ENCODE results near the gene PAK5.

PAK5 gene

DNA sequence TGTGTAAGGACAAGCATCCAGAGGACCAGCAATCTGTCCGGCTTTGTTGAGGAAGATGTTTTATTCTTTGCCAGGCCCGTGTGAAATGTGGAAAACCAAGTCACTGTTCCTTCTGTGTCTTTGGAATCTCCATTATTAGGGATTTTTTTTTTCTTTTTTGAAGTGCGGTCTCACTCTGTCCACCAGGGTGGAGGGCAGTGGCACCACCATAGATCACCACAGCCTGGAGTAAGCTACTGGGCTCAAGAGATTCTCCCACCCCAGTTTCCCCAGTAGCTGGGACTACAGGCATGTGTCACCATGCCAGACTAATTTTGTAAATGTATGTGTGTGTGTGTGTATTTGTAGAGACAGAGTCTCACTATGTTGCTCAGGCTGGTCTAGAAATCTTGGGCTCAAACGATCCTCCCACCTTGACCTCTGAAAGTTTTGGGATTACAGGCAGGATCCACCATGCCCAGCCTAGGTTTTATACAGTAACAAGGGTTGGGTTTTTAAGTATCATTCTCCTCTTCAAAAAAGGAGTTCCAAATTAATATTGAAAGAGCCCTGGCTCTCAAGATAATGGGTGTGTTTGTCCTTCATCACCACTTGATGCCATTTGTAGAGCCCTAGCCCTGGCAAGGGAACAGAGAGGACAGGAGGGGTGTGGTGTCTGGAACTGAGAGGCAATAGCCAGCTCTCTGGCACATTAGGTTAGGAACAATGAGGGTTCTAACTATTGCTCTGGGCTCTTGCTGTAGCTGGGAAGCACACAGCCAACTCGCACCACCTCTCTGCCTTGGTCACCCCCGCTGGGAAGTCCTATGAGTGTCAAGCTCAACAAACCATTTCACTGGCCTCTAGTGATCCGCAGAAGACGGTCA is 321.3 kb downstream of the PAK5 start:
- DNase-seq (ENCODE audit: low spot score): no peak

DNA sequence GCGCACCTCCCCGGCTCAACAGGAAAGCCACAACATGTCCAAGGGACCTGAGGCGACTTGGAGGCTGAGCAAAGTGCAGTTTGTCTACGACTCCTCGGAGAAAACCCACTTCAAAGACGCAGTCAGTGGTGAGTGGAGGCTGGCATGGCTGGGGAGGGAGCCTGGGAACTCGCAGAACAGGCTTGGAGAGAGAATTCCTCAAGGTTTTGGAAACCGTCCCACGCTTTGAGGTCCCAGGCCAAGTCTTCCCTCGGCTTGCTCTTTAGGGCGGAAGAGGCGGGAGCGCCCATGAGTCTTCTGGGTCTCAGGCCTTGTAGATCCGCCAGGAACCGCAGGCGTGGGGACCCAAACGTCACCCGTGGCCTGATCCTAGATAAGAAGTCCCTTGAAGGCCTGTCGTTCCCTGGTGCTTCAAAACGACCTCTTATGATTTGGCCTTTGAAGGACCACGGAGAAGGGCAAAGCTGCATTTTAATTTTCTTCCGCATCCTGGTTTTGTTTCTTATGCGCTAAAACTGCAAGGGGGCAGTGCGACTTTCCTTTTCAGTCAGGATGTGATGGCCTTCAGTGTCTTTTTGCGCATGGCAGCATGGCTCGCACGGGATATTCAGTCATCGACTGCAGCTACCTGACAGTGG is 322.5 kb downstream of the PAK5 start:
- DNase-seq (ENCODE audit: low spot score): no peak

GRCh38 chr20:9515741-9516233 is 323.1 kb downstream of the PAK5 start:
- DNase-seq (ENCODE audit: low spot score): no peak

DNA sequence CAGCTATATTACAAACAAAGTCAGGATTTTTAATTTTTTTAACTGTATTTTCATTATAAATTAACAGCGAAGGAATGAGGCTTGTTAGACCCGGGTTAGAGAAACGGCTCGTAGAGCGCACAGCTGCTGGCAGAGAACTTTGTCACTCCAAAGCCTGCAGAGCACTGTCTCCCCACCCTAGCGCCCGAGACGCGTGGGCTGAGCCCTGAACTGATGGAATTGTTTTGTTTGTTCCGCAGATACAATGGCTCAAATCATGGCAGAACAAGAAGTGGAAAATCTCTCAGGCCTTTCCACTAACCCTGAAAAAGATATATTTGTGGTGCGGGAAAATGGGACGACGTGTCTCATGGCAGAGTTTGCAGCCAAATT is 323.7 kb downstream of the PAK5 start:
- no peak for DNase-seq (ENCODE audit: low spot score)

DNA sequence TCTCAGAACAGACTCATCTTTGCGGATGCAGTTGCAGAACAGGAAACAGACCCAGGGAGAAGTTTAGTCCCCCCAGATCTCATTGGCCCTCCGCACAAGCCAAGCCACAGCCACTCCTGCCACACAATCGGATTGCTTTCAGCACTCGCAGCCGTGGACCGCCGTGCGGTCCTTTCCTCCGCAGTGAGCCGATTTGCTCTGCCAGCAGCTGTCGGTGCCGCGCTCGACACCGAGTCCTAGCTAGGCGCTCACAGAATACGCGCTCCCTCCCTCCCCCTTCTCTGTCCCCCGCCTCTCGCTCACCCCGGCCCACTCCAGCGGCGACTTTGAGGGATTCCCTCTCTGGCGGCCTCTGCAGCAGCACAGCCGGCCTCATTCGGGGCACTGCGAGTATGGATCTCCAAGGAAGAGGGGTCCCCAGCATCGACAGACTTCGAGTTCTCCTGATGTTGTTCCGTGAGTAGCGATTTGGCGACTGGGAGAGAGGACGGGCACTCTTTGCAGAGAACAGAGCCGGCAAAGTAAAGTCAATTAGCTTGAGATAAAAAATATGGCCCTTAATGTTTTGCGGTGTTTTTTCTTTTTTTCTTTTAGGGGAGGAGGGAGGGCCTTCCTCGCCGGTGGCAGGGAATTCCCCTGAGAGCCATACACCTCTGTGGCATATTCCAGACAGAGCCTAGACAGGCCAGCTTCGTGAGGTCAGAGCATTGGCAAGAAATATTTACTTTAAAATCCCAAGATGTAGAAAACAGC is 324.2 kb downstream of the PAK5 start, which contains the start of gene LAMP5:
Gene LAMP5 (plus strand): TSS at position 130 of the 753 bp plus-strand sequence. CDS start 263 bp downstream, at position 393.
- no peak for DNase-seq (ENCODE audit: low spot score)

GRCh38 chr20:9514072-9514460 is 324.8 kb downstream of the PAK5 start:
- no peak for DNase-seq (ENCODE audit: low spot score)

GRCh38 chr20:9510911-9511310 is 328.0 kb downstream of the PAK5 start:
- no peak for DNase-seq (ENCODE audit: low spot score)

DNA sequence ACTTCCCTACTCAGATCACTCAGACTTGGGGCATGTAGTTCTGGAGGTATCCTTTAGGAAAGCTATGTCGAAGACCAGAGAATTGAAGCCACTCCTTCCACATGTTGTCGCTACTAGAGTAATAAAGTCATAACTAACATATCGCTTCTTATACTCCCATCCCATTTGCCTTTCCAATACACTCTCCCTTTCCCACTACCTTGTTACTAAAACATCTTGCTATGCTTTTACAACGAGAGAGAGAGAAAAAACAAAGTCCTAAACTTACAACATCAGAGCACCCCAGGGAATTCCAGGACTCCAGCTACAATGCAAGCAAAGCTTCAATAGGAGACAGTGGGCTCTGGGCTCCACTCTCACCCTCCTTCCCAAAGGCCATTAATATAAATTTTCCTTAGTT is 329.6 kb downstream of the PAK5 start:
- DNase-seq (ENCODE audit: low spot score): no peak

DNA sequence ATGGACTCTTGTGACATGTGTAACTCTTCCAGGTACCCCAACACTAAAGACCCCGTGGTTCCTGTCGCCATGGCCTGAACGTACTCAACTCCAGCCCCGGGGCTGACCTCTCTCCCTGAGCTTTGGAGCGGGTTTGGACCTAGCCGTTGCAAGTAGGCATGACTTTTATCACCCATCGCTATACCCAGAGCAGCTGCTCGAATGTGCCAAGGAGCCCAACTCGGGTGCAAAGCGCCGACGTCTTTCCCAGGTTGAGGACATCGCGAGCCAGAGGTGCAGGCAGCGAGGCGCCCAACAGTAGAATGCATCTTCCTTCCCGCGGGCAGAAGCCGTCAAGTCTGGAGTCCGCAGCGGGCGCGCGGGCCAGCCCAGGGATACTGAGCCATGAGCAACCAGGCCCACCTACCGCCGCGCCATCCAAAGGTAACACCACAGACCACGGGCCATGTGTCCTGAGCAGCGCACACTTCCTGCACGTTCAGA is 330.1 kb downstream of the PAK5 start:
- DNase-seq (ENCODE audit: low spot score): no peak

GRCh38 chr20:9508240-9508661 is 330.6 kb downstream of the PAK5 start:
- DNase-seq (ENCODE audit: low spot score): no peak

DNA sequence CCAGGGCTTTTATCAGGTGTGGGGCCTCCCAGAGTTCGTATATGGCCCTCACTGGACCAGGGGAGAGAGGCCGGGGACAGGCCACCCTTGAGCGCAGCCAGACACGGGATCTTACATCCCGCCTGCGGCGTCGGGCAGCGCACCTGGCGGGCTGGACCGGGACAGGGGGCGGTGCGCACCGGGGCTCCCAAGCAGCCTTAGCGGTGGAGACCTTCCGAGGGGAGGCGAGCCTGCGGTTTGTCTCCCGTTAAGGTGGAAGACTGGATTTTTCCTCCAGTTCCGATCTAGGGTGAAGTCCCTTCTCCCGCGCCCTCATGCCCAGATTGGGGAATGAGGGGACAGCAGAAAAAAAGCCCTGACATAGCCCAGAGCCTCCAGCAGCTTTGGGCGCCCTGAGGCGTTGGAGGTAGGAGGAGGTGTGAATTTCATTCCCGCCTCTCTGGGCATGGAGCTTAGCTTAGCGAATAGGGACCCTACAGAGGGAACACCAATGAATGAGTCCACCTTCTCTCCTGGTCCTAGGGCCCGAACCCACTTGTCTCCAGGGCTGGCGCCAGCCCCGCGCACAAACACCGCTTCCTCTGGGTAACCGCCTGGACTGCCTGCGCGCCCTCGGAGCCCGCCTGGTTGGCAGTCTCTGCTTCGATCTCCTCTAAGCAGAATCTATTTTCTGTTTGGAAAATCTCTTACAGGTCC is 331.2 kb downstream of the PAK5 start:
- DNase-seq (ENCODE audit: low spot score): no peak

DNA sequence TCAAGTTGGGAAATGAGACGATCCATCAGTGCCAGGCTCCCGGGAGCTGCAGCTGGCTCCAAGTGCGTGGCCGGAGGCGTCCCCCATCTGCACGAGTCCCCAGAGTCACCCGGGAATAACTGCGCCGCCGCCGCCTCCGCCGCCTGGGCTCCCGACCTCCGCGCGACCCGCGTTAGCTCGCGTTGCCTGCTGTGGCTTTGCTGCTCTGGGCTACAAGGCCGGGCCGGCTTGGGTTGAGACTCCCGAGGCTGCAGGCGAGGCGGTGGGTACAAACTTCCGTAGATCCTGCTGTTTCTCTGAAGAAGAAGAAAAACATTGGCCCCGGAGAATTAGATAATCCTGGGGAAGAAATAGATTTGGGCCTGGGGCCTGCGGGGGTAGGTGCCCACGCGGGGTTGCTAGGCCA is 331.9 kb downstream of the PAK5 start:
- DNase-seq (ENCODE audit: low spot score): no peak

DNA sequence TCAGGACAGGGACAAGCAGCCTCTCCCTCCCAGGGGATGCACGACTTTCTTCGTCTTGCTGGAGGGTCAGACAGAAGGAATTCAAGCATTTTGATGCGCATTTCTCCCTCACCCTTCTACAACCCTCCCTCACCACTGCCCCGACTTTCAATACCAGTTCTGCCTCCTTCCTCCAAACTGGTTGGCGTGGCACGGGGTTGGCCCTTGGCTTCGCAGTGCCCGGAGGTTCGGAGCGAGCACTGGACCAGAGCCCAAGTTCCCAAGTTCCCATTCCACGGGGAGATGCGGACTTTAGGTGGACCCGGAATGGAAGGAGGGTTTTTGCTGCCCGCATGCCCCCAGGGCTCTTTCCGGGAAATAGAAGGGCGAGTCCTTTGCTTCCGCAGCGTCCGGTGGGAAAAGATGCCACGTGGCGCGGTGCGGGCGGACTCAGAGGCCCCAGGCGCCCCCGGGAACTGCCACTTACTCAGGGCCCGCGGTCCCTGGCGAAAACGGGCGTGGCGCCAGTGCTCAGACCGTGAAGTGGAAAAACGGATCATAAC is 332.5 kb downstream of the PAK5 start:
- DNase-seq (ENCODE audit: low spot score): no peak

DNA sequence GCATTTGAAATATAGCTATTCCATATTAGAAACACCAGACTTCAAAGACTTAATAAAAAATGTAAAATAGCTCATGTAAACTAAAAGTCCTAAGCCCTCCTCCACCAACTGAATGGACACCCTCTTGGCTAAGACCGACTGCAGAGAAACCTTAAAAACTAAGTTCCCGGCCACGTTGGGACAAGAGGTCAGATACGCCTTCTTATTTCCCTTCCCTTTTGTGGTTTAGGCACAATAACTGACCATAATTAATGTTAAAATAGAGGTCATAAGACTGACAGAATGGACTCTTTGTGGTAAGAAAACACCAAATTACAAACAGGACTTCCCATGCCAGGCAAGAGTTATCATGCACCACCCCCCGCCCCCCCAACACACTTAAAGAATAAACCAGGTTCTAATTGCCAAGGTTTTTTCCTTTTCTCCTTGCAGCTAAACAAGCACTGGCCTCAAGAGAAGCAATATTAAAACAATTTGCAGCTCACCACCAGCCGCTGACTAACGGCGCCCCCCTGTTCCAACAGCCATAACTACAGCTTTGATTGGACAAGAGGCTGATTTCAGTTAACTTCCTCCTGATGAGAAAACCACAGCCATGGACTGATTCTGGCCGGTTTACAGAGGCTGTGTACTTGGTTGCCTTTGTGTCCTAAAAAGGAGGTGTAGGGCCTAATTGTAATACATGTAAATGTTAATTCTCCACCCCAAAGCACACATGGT is 335.2 kb downstream of the PAK5 start:
- DNase-seq (ENCODE audit: low spot score): no peak

GRCh38 chr20:9501473-9501872 is 337.4 kb downstream of the PAK5 start:
- DNase-seq (ENCODE audit: low spot score): no peak

GRCh38 chr20:9500121-9500520 is 338.8 kb downstream of the PAK5 start:
- DNase-seq (ENCODE audit: low spot score): no peak

DNA sequence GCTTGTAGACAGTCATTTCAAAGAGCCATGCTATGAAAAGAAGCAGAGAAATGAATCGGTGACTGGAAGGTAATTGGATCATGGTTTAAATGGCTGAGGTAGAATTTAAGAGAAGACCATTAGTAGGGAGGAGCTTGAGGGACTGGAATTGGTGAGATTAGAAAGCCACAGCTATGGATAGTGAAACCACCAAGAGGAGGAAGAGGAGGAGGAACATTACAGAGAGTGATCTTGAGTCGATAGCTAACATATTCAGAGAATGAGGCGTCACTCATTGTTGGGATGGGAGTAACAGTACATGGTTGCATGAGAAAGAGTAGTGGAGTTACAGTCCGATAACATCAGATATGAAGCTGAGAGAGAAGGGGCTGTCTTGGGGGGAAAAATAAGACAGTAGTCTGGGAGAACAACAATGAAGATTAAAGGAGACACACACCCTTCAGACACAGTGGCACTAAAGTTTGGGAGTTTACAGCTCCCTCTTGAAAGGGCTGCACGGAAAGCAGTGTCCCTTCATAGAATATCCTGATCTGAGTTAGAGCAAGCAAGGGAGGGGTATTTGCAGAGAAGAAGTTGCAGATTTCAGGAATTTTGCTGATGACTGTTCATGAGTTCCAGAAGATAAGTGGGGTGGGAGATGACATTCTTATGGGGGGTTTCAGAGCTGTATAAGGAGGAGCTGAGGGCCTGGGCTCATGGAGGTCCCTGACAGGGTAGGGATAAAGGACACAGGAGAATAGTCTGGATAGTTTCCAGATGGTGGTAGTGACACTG is 339.6 kb downstream of the PAK5 start:
- no peak for DNase-seq (ENCODE audit: low spot score)

- DNase-seq (ENCODE audit: low spot score): no peak
Measured at GRCh38 chr20:9498322-9498721, 340.6 kb downstream of the PAK5 start.

DNA sequence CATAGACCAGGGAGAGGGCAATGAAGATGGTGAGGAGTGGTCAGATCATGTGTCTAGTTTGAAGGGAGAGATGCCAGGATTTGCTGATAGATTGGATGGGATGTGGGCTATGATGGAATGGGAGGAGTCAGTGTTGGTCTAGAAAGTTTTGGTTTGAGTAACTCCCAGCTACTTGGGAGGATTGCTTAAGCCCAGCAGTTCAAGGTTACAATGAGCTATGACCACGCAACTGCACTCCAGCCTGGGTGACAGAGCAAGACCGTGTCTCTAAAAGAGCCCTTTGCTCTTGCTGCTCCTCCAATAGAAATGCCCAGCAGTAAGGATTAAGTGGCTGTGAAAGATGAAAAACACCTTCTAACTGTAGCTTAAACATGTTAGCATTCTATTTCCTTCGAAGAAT is 342.7 kb downstream of the PAK5 start:
- DNase-seq (ENCODE audit: low spot score): no peak

DNA sequence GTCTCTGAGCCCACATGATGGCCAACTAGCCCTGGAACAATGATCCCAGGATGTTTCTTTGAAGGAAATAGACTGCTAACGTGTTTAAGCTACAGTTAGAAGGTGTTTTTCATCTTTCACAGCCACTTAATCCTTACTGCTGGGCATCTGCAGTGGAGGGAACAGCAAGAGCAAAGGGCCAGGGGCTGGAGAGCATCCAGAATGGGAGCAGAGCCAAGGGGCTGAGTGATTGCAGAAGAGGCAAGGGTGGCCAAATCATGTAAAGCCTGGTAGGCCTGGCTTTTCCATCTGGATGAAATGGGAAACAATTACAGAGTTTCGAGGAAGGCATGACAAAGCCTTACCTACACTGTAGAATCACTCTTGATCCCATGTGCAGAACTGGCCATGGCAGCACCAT is 343.2 kb downstream of the PAK5 start:
- DNase-seq (ENCODE audit: low spot score): no peak
